ENCODE data around the gene SAE1. TPM values are rescaled to one million over a fixed set of nuclear protein-coding genes. Genes with fewer than 3 reads are reported as not detected.

Gene SAE1
- total RNA-seq, 1 experiment from 2014 or later: 148 TPM

DNA sequence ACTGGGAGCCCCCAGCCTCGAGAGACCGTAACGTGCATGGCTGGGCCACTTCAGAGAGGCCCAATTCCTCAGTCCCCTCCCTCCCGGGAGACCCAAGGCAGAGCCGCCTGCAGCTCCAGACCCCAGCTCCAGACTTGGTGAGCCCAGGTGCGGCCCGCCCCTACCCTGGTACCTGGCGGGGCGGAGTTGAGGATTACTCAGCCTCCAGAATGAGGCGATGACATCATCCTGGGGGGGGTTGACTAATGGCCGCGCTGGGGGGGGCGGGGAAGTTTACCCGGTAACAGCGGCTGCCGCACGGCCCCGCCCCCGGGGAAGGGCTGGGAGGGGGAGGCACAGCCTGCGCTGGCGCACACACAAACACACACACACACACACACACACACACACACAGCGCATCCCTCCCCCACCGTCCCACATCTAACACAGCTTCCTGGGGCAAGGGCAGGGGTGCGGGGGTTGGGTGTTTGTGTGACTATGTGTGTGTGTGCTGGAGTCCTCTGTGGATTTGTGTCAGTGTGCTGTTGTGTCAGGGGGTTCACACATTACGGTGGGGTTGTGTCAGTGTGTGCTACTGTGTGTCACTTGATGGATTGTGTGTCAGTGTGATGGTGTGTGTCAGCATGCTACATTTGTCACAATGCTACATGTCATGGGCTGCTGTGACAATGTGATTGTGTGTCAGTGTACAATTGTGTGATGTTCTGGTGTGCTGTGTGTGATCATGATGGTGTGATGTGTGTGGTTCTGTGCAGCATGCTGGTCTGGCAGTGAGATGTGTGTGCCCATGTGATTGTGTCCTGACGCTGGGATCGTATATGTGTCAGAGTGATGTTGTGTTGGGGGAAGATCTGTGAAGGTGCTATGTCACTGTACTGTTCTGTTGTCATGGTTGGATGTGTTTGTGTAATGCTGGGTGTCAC lies 110.6 kb downstream of the SAE1 start:
- intact Hi-C loops (cut with micrococcal nuclease; ENCODE audit: unreplicated experiment): loop anchor here (2.0 to 5.0 kb wide), 2 partner anchors 14 to 229 kb away; no protein-coding TSS in a partner anchor
- TF ChIP-seq EZH2 (IDR thresholded peaks at IDR 0.05; ENCODE audit: low read depth): no peak
- TF ChIP-seq, protein P1, sequence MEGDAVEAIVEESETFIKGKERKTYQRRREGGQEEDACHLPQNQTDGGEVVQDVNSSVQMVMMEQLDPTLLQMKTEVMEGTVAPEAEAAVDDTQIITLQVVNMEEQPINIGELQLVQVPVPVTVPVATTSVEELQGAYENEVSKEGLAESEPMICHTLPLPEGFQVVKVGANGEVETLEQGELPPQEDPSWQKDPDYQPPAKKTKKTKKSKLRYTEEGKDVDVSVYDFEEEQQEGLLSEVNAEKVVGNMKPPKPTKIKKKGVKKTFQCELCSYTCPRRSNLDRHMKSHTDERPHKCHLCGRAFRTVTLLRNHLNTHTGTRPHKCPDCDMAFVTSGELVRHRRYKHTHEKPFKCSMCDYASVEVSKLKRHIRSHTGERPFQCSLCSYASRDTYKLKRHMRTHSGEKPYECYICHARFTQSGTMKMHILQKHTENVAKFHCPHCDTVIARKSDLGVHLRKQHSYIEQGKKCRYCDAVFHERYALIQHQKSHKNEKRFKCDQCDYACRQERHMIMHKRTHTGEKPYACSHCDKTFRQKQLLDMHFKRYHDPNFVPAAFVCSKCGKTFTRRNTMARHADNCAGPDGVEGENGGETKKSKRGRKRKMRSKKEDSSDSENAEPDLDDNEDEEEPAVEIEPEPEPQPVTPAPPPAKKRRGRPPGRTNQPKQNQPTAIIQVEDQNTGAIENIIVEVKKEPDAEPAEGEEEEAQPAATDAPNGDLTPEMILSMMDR (conservative IDR thresholded peaks at IDR 0.05): no peak
- BruUV-seq (replicated peaks): TSS peak; percentile 77
- Histone ChIP-seq H3K4me2 (peak overlapping the region; percentile 84), H3K4me1 (replicated peaks; ENCODE audit: insufficient read depth) (peaks cover 26% of the 10 kb centered on the region), H3K4me3 (peak overlapping the region; percentile 44; the same call in 1 of the 2 replicates), H4K20me1 (ENCODE audit: insufficient read depth) (no peaks in the 10 kb centered on the region), H3K27ac (0 out of 2 replicates have a peak overlapping the region, but pooled peaks have one; percentile 6), H2AFZ (no peak overlapping the region), H3F3A (ENCODE audit: insufficient read depth, low read depth) (peaks cover 52% of the 10 kb centered on the region), H3K79me2 (ENCODE audit: low read depth) (no peaks in the 10 kb centered on the region), H3K27me3 (ENCODE audit: insufficient read depth, low read depth) (no peaks in the 10 kb centered on the region), H3K36me3 (ENCODE audit: low read depth) (no peaks in the 10 kb centered on the region), H3K9me3 (ENCODE audit: insufficient read depth, low read depth) (no peaks in the 10 kb centered on the region), H3K9me2 (ENCODE audit: insufficient read depth) (no peaks in the 10 kb centered on the region)
- ChIA-PET POLR2A (ENCODE audit: unreplicated experiment) (interaction anchor here (0.6 kb wide), 5 partner anchors 30 to 1123 kb away, joined by 3 to 36 read pairs (median 5); partner anchors contain the start of genes SYNGR4, TMEM143 and ZC3H4), CTCF (interaction anchor here (0.7 kb wide), 1 partner anchor 187 kb away, joined by 4 read pairs; no protein-coding TSS in a partner anchor)
- DNase-seq: peak; percentile 76 to 81

- TF ChIP-seq EZH2 (IDR thresholded peaks at IDR 0.05; ENCODE audit: low read depth): no peak
- TF ChIP-seq, protein P1 (conservative IDR thresholded peaks at IDR 0.05): no peak
- no peak overlapping the region for H3K27ac ChIP-seq
- DNase-seq: peak in 1 of 2 experiments; percentile 46
- peak overlapping the region; percentile 84 for H3K4me2 ChIP-seq
- intact Hi-C loops (cut with micrococcal nuclease; ENCODE audit: unreplicated experiment): loop anchor here (2.0 to 5.0 kb wide), 2 partner anchors 15 to 230 kb away; no protein-coding TSS in a partner anchor
- H4K20me1 ChIP-seq (ENCODE audit: insufficient read depth): no peaks in the 10 kb centered on the region
- peaks cover 53% of the 10 kb centered on the region for H3F3A ChIP-seq (ENCODE audit: insufficient read depth, low read depth)
- no peaks in the 10 kb centered on the region for H3K9me2 ChIP-seq (ENCODE audit: insufficient read depth)
- H2AFZ ChIP-seq: no peak overlapping the region
- H3K36me3 ChIP-seq (ENCODE audit: low read depth): no peaks in the 10 kb centered on the region
- CTCF ChIA-PET: no interaction called here
- H3K9me3 ChIP-seq (ENCODE audit: insufficient read depth, low read depth): no peaks in the 10 kb centered on the region
- 0 out of 2 replicates have a peak overlapping the region, but pooled peaks have one; percentile 44 for H3K4me3 ChIP-seq
- H3K27me3 ChIP-seq (ENCODE audit: insufficient read depth, low read depth): no peaks in the 10 kb centered on the region
- POLR2A ChIA-PET (ENCODE audit: unreplicated experiment): no interaction called here
- no TSS peak for BruUV-seq (replicated peaks)
- H3K79me2 ChIP-seq (ENCODE audit: low read depth): no peaks in the 10 kb centered on the region
- peaks cover 26% of the 10 kb centered on the region for H3K4me1 ChIP-seq (replicated peaks; ENCODE audit: insufficient read depth)
Measured at GRCh38 chr19:47241919-47242577, 111.4 kb downstream of the SAE1 start.

DNA sequence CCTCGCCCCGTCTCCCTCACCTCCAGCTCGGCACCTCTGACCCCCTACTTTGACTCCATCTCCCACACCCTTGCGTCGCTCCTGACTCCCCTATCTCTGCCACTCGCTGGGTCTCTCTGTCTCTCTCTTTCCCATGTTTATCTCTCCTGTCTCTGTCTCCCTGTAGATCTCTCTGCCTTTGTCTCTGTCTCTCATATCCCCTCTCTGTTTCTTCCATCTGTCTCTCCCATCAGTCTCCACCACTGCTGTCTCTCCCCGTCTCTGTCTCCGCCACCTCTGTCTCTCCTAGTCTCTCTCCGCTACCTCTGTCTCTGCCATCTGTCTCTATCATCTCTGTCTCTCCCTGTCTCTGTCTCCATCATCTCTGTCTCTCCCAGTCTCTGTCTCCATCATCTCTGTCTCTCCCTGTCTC lies 112.7 kb downstream of the SAE1 start:
- intact Hi-C loops (cut with micrococcal nuclease; ENCODE audit: unreplicated experiment): loop anchor here (5.0 kb wide), 1 partner anchor 231 kb away; no protein-coding TSS in a partner anchor

More for the DNA sequence above, 112.7 kb downstream of the SAE1 start:
- H3K9me2 ChIP-seq (ENCODE audit: insufficient read depth): no peaks in the 10 kb centered on the region
- no peaks in the 10 kb centered on the region for H3K79me2 ChIP-seq (ENCODE audit: low read depth)
- no peak for TF ChIP-seq EZH2 (IDR thresholded peaks at IDR 0.05; ENCODE audit: low read depth)
- TF ChIP-seq, protein P1 (conservative IDR thresholded peaks at IDR 0.05): no peak
- H3K27ac ChIP-seq: peak overlapping the region; percentile 87
- peak overlapping the region; percentile 90 for H3K4me2 ChIP-seq
- CTCF ChIA-PET: interaction anchor here (1.5 kb wide), 1 partner anchor 11 kb away, joined by 5 read pairs; no protein-coding TSS in a partner anchor
- no peaks in the 10 kb centered on the region for H3K9me3 ChIP-seq (ENCODE audit: insufficient read depth, low read depth)
- no peak overlapping the region for H2AFZ ChIP-seq
- no peaks in the 10 kb centered on the region for H3K27me3 ChIP-seq (ENCODE audit: insufficient read depth, low read depth)
- peaks cover 26% of the 10 kb centered on the region for H3K4me1 ChIP-seq (replicated peaks; ENCODE audit: insufficient read depth)
- DNase-seq: no peak
- peak overlapping the region; percentile 71 for H3K4me3 ChIP-seq
- H3F3A ChIP-seq (ENCODE audit: insufficient read depth, low read depth): peaks cover 44% of the 10 kb centered on the region
- no TSS peak for BruUV-seq (replicated peaks)
- H3K36me3 ChIP-seq (ENCODE audit: low read depth): no peaks in the 10 kb centered on the region
- H4K20me1 ChIP-seq (ENCODE audit: insufficient read depth): no peaks in the 10 kb centered on the region
- POLR2A ChIA-PET (ENCODE audit: unreplicated experiment): no interaction called here

All from PC-9 (cell line).